BE2C (cell line): ENCODE data around the gene PACSIN2.

Experiments used
- DNase-seq: peaks from one replicate; pipeline ENCODE4 v3.0.0-alpha.2; 2020
- H3K27me3 ChIP-seq: fragments of 250-450 bp; sonication (Bioruptor Pico); 2 replicates; pipeline ENCODE4 v1.5.1; 2020; ENCODE audit warnings: mild to moderate bottlenecking
- H3K36me3 ChIP-seq: fragments of 250-450 bp; sonication (Bioruptor Pico); 2 replicates; pipeline ENCODE4 v1.5.1; 2020; ENCODE audit warnings: mild to moderate bottlenecking
- H3K4me1 ChIP-seq: fragments of 250-450 bp; sonication (Bioruptor Pico); 2 replicates; pipeline ENCODE4 v1.5.1; 2020
- H3K4me3 ChIP-seq: 2 replicates; pipeline ENCODE4 v1.5.1; 2011; ENCODE audit warnings: low read depth, low read length
- H3K9me3 ChIP-seq: fragments of 250-450 bp; sonication (Bioruptor Pico); 2 replicates; pipeline ENCODE4 v1.5.1; 2020
- CTCF ChIP-seq: IDR thresholded peaks from 2 replicates; pipeline ENCODE4 v1.5.1; 2012; ENCODE audit warnings: mild to moderate bottlenecking, low read depth, low read length

PACSIN2 gene

DNA sequence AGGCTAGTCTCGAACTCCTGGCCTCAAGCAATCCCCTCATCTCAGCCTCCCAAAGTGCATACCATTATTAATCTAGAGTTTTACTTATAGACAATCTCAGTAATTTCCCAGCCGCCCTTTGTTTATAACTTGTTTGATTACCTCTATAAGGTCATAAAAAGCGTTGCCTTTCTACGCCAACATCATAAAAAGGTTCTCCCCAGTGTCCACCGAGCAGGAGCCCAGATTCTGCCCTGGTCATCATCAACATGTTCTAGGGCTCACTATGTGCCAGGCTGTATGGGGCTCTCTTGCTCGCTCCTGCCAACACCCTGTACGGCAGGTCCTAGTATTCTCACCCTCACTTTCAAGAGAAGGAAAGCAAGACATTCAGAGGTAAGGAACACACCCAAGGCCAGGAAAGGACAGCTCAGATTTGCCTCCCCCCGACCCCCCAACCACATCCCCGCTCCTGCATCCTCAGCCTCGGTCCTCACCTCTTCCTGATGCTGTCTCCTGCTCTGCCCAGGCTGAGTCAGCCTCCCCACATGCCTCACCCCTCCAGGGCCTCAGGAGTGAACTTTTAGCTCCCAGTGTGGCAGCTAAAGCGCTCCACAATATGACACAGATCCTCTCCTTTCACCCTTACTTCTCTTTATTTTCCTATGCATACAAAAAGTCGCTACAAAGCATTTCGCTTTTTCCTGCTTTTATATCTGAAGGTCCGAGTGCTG, 172.1 kb downstream of the PACSIN2 start:
- TF ChIP-seq CTCF, result no peak
- Histone ChIP-seq H3K4me3 (no peak overlapping the region), H3K4me1 (no peaks in the 10 kb centered on the region), H3K36me3 (no peaks in the 10 kb centered on the region), H3K9me3 (no peaks in the 10 kb centered on the region), H3K27me3 (no peaks in the 10 kb centered on the region)
- no peak for DNase-seq

GRCh38 chr22:42841444-42841843, 173.5 kb downstream of the PACSIN2 start:
- Histone ChIP-seq H3K9me3 (no peaks in the 10 kb centered on the region), H3K4me1 (no peaks in the 10 kb centered on the region), H3K27me3 (no peaks in the 10 kb centered on the region), H3K36me3 (no peaks in the 10 kb centered on the region), H3K4me3 (no peak overlapping the region)
- no peak for DNase-seq
- no peak for TF ChIP-seq CTCF

- no peaks in the 10 kb centered on the region for H3K4me1 ChIP-seq
- TF ChIP-seq CTCF, result no peak
- H3K27me3 ChIP-seq, result no peaks in the 10 kb centered on the region
- no peaks in the 10 kb centered on the region; the same call in 1 of the 2 replicates for H3K36me3 ChIP-seq
- H3K4me3 ChIP-seq, result no peak overlapping the region
- no peak for DNase-seq
- H3K9me3 ChIP-seq, result no peaks in the 10 kb centered on the region
Observed at GRCh38 chr22:42837556-42837955, 177.4 kb downstream of the PACSIN2 start.

DNA sequence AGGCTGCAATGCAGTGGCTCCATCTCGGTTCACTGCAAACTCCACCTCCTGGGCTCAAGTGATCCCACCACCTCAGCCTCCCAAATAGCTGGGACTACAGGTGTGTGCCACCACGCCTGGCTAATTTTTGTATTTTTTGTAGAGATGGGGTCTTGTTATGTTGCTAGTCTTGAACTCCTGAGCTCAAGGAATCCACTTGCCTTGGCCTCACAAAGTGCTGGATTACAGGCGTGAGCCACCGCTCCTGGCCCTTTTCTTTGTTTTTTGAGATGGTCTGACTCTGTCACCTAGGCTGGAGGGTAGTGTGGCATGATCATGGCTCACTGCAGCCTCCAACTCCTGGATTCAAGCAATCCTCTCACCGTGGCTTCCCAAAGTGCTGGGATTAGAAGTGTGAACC, 178.9 kb downstream of the PACSIN2 start:
- Histone ChIP-seq H3K4me3 (no peak overlapping the region), H3K36me3 (no peaks in the 10 kb centered on the region; the same call in 1 of the 2 replicates), H3K27me3 (no peaks in the 10 kb centered on the region), H3K4me1 (no peaks in the 10 kb centered on the region), H3K9me3 (no peaks in the 10 kb centered on the region)
- TF ChIP-seq CTCF, result no peak
- DNase-seq, result no peak

GRCh38 chr22:42834177-42834949, 180.6 kb downstream of the PACSIN2 start:
- no peaks in the 10 kb centered on the region; the same call in 1 of the 2 replicates for H3K36me3 ChIP-seq

More at GRCh38 chr22:42834177-42834949, 180.6 kb downstream of the PACSIN2 start:
- Histone ChIP-seq H3K4me3 (no peak overlapping the region), H3K27me3 (no peaks in the 10 kb centered on the region), H3K4me1 (no peaks in the 10 kb centered on the region), H3K9me3 (no peaks in the 10 kb centered on the region)
- no peak for DNase-seq
- no peak for TF ChIP-seq CTCF
